HepG2 (cell line): ENCODE results near the gene KIN. TPM values are rescaled to one million over a fixed set of nuclear protein-coding genes. Genes with fewer than 3 reads are reported as not detected.

Experiments used
- DR1 ChIP-seq: sonication (generic); formaldehyde crosslinking; IDR thresholded peaks from 2 replicates; pipeline ENCODE4 v1.8.0; 2021; ENCODE audit warnings: mild to moderate bottlenecking, missing genetic modification reagents, inconsistent platforms
- FOXA1 ChIP-seq, 2 experiments: fragments of 450-650 bp in 1 of 2; sonication (generic) in 1 of 2; formaldehyde crosslinking in 1 of 2; IDR thresholded peaks; 2 replicates each; pipeline versions ENCODE4 v1.4.0 to v1.6.1; 2016 to 2020; ENCODE audit warnings: missing genetic modification reagents in 1 of 2
- FOXK2 ChIP-seq: fragments of 450-650 bp; IDR thresholded peaks from 2 replicates; pipeline ENCODE4 v1.6.1; 2016
- HNRNPL ChIP-seq: fragments of 200-400 bp; formaldehyde crosslinking; IDR thresholded peaks from 2 replicates; pipeline ENCODE4 v1.6.1; 2017; ENCODE audit warnings: mild to moderate bottlenecking, low read depth, low read length
- MAFG ChIP-seq: sonication (generic); formaldehyde crosslinking; IDR thresholded peaks from 2 replicates; pipeline ENCODE4 v1.5.1; 2020; ENCODE audit warnings: mild to moderate bottlenecking, missing genetic modification reagents
- POGZ ChIP-seq: sonication (generic); formaldehyde crosslinking; IDR thresholded peaks from 2 replicates; pipeline ENCODE4 v1.4.0; 2020; ENCODE audit warnings: mild to moderate bottlenecking, missing genetic modification reagents
- polyA plus RNA-seq, 8 experiments: library from polyadenylated mRNA; depleted of rRNA in 3 of 8; stranded (reverse) in 7 of 8; unstranded in 1 of 8; fragments of >200 nt; fragmentation: Illumina TruSeq in 4 of 8; extraction: Trizol in 4 of 8; gene quantifications; 2 replicates each; pipeline versions ENCODE4 v1.2.1 to v1.2.3, GENCODE V29; 2011 to 2016; ENCODE audit warnings: low read depth in 4 of 8, missing spikeins in 1 of 8, mixed read lengths in 1 of 8; ENCODE audit not compliant: insufficient read depth in 1 of 8
- total RNA-seq, 5 experiments: library from RNA; depleted of rRNA; stranded (reverse); fragments of >200 nt; fragmentation: Illumina TruSeq; extraction: Trizol; gene quantifications; 2 replicates each; pipeline ENCODE4 v1.2.3, GENCODE V29; 2016; ENCODE audit warnings: low read depth in 1 of 5
- TF ChIP-seq, protein P1 (sequence below): sonication (generic); formaldehyde crosslinking; IDR thresholded peaks from 2 replicates; pipeline ENCODE4 v1.5.1; 2020; ENCODE audit warnings: missing genetic modification reagents, mild to moderate bottlenecking, borderline replicate concordance
- TF ChIP-seq, protein P2 (sequence below): sonication (generic); formaldehyde crosslinking; IDR thresholded peaks from 2 replicates; pipeline ENCODE4 v1.4.0; 2020; ENCODE audit warnings: missing genetic modification reagents, borderline replicate concordance
- TF ChIP-seq, protein P3 (sequence below): sonication (generic); formaldehyde crosslinking; IDR thresholded peaks from 2 replicates; pipeline ENCODE4 v1.8.0; 2022; ENCODE audit warnings: low read depth, missing genetic modification reagents
- TF ChIP-seq, protein P4 (sequence below): sonication (generic); formaldehyde crosslinking; IDR thresholded peaks from 2 replicates; pipeline ENCODE4 v1.4.0; 2020; ENCODE audit warnings: missing genetic modification reagents, mild to moderate bottlenecking, borderline replicate concordance
- TF ChIP-seq, protein P5 (sequence below): sonication (generic); formaldehyde crosslinking; IDR thresholded peaks from 2 replicates; pipeline ENCODE4 v1.9.0; 2021; ENCODE audit warnings: missing genetic modification reagents, borderline replicate concordance
- TF ChIP-seq, protein P6 (sequence below): sonication (generic); formaldehyde crosslinking; conservative IDR thresholded peaks from 2 replicates; pipeline ENCODE4 v1.8.1; 2023; ENCODE audit warnings: missing genetic modification reagents
- TF ChIP-seq, protein P7 (sequence below): IDR thresholded peaks from 2 replicates; pipeline ENCODE4 v1.6.1; 2012; ENCODE audit warnings: low read length, improper control_type of control experiment

The KIN gene
- total and polyA plus RNA-seq, 2 of the 13 experiments (the other 11 are each of a cell fraction or from before 2014, with no cell fraction given): 4.9 to 23.2 TPM

DNA sequence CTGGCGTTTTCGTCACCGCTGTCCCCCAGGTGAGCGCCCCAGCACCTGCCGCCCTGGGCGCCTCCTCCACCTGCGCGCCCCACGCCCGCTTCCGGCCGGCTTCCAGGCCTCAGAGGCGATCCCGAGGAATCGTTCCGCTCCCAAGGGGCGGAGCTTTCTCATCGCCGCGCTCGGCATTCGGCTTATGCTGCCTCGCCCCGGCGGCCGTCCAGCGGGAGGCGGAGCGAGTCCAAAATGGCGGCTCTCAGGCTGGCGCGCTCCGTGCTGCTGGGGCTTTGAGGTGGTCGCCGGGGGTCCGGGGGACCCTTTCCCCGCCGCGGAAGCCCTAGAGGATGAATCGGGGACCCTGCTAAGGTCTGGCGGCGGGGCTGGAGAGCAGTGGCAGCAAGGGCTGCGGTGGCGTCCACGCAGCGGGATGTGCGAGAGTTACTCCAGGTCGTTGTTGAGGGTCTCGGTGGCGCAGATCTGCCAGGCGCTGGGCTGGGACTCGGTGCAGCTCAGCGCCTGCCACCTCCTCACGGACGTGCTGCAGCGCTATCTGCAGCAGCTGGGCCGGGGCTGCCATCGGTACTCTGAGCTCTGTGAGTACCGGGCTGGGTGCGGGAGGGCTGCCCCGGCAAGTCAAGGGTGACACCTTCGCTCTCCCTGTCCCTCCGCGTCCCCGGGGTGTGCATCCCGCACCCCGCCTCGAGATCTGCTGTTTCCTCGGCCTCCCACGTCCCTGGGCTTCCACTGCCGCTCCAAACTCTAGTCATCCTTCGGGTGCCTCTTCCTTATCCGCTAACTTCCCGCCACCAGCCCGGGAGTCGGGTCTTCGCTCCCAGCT is 30.7 kb upstream of the KIN start, which contains the start of gene TAF3 (continued):
- TF ChIP-seq FOXA1 (IDR thresholded peaks at IDR 0.05): no peak
- TF ChIP-seq FOXA1 (CRISPR knock-in tag; IDR thresholded peaks at IDR 0.05): no peak
- TF ChIP-seq, protein P1, sequence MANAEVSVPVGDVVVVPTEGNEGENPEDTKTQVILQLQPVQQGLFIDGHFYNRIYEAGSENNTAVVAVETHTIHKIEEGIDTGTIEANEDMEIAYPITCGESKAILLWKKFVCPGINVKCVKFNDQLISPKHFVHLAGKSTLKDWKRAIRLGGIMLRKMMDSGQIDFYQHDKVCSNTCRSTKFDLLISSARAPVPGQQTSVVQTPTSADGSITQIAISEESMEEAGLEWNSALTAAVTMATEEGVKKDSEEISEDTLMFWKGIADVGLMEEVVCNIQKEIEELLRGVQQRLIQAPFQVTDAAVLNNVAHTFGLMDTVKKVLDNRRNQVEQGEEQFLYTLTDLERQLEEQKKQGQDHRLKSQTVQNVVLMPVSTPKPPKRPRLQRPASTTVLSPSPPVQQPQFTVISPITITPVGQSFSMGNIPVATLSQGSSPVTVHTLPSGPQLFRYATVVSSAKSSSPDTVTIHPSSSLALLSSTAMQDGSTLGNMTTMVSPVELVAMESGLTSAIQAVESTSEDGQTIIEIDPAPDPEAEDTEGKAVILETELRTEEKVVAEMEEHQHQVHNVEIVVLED (CRISPR knock-in tag): peak; percentile 89
- TF ChIP-seq, protein P2, sequence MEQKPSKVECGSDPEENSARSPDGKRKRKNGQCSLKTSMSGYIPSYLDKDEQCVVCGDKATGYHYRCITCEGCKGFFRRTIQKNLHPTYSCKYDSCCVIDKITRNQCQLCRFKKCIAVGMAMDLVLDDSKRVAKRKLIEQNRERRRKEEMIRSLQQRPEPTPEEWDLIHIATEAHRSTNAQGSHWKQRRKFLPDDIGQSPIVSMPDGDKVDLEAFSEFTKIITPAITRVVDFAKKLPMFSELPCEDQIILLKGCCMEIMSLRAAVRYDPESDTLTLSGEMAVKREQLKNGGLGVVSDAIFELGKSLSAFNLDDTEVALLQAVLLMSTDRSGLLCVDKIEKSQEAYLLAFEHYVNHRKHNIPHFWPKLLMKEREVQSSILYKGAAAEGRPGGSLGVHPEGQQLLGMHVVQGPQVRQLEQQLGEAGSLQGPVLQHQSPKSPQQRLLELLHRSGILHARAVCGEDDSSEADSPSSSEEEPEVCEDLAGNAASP (CRISPR knock-in tag): peak; percentile 89
- TF ChIP-seq POGZ (CRISPR knock-in tag): peak; percentile 89
- TF ChIP-seq, protein P3, sequence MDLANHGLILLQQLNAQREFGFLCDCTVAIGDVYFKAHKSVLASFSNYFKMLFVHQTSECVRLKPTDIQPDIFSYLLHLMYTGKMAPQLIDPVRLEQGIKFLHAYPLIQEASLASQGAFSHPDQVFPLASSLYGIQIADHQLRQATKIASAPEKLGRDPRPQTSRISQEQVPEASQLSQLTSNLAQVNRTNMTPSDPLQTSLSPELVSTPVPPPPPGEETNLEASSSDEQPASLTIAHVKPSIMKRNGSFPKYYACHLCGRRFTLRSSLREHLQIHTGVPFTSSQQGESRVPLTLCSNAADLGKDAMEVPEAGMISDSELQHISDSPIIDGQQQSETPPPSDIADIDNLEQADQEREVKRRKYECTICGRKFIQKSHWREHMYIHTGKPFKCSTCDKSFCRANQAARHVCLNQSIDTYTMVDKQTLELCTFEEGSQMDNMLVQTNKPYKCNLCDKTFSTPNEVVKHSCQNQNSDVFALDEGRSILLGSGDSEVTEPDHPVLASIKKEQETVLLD (CRISPR knock-in tag): 0 out of 2 replicates have a peak, but pooled peaks have one; percentile 27
- no peak for TF ChIP-seq FOXK2
- TF ChIP-seq, protein P4, sequence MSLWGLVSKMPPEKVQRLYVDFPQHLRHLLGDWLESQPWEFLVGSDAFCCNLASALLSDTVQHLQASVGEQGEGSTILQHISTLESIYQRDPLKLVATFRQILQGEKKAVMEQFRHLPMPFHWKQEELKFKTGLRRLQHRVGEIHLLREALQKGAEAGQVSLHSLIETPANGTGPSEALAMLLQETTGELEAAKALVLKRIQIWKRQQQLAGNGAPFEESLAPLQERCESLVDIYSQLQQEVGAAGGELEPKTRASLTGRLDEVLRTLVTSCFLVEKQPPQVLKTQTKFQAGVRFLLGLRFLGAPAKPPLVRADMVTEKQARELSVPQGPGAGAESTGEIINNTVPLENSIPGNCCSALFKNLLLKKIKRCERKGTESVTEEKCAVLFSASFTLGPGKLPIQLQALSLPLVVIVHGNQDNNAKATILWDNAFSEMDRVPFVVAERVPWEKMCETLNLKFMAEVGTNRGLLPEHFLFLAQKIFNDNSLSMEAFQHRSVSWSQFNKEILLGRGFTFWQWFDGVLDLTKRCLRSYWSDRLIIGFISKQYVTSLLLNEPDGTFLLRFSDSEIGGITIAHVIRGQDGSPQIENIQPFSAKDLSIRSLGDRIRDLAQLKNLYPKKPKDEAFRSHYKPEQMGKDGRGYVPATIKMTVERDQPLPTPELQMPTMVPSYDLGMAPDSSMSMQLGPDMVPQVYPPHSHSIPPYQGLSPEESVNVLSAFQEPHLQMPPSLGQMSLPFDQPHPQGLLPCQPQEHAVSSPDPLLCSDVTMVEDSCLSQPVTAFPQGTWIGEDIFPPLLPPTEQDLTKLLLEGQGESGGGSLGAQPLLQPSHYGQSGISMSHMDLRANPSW: no peak; the same call in 1 of the 2 replicates
- no peak for TF ChIP-seq DR1 (CRISPR knock-in tag)
- TF ChIP-seq, protein P5, sequence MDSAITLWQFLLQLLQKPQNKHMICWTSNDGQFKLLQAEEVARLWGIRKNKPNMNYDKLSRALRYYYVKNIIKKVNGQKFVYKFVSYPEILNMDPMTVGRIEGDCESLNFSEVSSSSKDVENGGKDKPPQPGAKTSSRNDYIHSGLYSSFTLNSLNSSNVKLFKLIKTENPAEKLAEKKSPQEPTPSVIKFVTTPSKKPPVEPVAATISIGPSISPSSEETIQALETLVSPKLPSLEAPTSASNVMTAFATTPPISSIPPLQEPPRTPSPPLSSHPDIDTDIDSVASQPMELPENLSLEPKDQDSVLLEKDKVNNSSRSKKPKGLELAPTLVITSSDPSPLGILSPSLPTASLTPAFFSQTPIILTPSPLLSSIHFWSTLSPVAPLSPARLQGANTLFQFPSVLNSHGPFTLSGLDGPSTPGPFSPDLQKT (CRISPR knock-in tag): peak; percentile 97; the same call in 1 of the 2 replicates
- TF ChIP-seq, protein P6, sequence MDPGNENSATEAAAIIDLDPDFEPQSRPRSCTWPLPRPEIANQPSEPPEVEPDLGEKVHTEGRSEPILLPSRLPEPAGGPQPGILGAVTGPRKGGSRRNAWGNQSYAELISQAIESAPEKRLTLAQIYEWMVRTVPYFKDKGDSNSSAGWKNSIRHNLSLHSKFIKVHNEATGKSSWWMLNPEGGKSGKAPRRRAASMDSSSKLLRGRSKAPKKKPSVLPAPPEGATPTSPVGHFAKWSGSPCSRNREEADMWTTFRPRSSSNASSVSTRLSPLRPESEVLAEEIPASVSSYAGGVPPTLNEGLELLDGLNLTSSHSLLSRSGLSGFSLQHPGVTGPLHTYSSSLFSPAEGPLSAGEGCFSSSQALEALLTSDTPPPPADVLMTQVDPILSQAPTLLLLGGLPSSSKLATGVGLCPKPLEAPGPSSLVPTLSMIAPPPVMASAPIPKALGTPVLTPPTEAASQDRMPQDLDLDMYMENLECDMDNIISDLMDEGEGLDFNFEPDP: no peak
- TF ChIP-seq, protein P7, sequence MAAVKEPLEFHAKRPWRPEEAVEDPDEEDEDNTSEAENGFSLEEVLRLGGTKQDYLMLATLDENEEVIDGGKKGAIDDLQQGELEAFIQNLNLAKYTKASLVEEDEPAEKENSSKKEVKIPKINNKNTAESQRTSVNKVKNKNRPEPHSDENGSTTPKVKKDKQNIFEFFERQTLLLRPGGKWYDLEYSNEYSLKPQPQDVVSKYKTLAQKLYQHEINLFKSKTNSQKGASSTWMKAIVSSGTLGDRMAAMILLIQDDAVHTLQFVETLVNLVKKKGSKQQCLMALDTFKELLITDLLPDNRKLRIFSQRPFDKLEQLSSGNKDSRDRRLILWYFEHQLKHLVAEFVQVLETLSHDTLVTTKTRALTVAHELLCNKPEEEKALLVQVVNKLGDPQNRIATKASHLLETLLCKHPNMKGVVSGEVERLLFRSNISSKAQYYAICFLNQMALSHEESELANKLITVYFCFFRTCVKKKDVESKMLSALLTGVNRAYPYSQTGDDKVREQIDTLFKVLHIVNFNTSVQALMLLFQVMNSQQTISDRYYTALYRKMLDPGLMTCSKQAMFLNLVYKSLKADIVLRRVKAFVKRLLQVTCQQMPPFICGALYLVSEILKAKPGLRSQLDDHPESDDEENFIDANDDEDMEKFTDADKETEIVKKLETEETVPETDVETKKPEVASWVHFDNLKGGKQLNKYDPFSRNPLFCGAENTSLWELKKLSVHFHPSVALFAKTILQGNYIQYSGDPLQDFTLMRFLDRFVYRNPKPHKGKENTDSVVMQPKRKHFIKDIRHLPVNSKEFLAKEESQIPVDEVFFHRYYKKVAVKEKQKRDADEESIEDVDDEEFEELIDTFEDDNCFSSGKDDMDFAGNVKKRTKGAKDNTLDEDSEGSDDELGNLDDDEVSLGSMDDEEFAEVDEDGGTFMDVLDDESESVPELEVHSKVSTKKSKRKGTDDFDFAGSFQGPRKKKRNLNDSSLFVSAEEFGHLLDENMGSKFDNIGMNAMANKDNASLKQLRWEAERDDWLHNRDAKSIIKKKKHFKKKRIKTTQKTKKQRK: no peak
- no peak for TF ChIP-seq HNRNPL
- TF ChIP-seq MAFG (CRISPR knock-in tag): no peak
